ENCODE measurements around the gene SPEF1.
"Not testable (repeated sequence)": the region's sequence is repeated elsewhere in the genome, so short reads cannot be mapped to it uniquely, and the experiment has no call there.

The SPEF1 gene

GRCh38 chr20:3781153-3781910 lies at the start of gene SPEF1:
Gene SPEF1 (minus strand): TSS chr20:3781448. CDS start chr20:3781287, 161 bp downstream.
- DNase-seq = peak; percentile 92

DNA sequence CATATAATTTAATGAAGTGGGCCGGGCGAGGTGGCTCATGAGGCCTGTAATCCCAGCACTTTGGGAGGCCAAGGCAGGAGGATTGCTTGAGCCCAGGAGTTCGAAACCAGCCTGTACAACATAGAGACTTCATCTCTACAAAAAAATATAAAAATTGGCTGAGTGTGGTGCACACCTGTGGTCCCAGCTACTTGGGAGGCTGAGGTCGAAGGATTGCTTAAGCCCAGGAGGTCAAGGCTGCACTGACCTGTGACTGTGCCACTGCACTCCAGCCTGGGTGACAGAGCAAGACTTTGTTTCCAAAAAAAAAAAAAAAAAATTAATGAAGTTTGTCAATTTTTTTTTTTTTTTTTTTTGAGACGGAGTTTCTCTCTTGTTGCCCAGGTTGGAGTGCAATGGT lies 48.6 kb upstream of the SPEF1 start:
- DNase-seq = not testable (repeated sequence)

GRCh38 chr20:3828798-3829197 lies 47.5 kb upstream of the SPEF1 start:
- no peak for DNase-seq

DNA sequence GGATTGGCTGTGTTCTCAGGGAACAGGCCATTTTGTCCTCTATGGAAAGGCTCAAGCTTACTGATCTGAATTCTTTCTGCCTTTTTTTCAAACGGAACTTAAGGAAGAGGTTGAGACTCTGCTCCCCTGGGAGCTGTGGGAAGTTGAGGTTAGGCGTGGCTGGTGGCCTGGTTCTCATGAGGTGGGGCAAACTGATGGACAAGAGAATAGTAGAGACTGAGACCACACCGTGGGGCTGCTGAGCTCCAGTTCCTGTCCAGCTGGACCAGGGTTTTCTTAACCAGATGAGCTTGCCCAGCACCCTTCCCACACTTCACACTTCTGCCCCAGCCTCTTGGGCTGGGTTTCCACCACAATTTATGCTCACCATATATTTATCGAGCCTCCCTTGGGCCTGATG lies 45.2 kb upstream of the SPEF1 start:
- DNase-seq = no peak

- no peak for DNase-seq
Measured at GRCh38 chr20:3825526-3825925, 44.3 kb upstream of the SPEF1 start.

DNA sequence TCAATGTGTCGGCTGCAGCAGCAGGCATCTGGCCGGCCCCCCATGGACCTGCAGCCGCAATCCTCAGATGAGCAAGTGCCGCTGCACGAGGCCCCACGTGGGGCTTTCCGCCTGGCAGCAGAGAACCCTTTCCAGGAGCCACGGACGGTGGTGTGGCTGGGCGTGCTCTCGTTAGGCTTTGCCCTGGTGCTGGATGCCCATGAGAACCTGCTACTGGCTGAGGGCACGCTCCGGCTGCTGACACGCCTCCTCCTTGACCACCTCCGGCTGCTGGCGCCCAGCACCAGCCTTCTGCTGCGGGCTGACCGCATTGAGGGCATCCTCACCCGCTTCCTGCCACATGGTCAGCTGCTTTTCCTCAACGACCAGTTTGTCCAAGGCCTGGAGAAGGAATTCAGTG lies 42.6 kb upstream of the SPEF1 start:
- no peak for DNase-seq

GRCh38 chr20:3821996-3822395 lies 40.7 kb upstream of the SPEF1 start:
- DNase-seq = no peak

GRCh38 chr20:3820901-3821727 lies 39.9 kb upstream of the SPEF1 start:
- DNase-seq = no peak

DNA sequence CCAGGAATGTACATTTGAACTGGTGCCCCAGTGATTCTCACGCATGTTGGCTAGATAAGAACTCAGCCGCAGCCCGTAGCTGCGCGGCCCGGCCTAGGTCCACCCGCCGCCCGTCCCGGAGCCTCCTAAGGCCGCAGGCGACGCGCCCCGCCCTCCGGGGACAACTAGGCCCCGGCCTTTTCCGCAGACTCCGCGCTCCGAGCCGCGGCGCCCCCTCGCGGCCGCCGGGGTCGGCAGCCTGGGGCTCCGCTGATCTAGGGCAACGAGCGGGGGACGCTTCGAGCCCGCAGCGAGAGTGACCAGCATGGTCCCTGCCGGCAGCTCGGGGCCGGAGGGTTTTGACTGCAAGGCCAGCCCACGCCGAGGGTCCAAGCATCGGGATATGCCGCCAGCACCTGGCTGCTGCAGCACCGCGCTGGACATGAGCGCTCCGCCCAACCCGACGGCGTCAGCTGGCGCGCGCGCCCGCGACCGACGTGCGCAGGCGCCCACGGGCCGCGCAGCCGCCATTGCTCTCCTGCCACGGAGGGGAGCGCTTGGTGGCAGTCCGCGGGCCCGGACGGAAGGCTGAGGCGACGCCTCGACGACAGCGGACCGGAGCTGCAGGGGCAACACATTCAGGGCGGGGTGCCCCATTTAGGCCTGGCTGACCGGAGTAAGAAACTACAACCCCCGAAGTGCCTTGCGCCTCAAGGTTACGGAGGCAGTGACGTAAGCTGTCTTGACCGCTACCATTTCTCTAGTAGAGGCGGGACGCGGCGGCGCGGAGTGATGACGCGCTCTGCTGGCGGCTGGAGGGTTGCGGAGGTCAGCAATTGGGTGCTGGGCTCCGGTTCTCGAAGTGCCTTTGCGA lies 39.0 kb upstream of the SPEF1 start, which contains the start of gene AP5S1:
Gene AP5S1 (plus strand): TSS at position 500 of the 853 bp plus-strand sequence. CDS start 1,571 bp downstream, outside the sequence.
- peak; percentile 98 for DNase-seq

DNA sequence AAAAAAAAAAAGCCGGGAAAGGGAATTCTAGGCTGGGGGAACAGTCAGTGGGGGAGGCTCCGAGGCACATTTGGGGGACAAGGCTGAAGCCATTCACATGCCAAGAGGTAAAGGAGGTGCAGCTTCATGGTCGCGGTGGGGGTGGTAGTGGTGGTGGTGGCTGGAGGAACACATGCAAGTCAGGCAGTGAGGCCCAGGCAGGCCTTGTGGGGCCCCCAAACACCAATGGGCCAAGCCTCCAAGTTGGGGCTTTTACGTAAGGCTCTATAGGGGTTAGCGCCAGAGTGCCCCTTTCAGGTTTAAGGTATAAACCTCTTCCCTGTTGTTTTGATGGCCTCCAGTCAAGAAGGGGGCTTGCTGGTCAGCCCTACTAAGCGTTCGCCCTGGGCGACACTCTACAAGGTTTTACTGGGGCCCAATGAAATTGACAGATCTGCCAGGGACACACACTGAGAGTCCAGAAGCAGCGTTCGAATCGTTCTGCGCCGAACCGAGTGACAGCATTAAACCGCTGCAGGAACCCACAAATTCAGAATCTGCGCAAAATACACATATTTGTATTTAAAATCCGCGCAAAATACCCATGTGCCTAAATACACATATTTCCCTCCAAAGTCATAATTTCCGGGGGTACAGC lies 38.3 kb upstream of the SPEF1 start:
- no peak for DNase-seq

- DNase-seq = peak; percentile 34
Measured at GRCh38 chr20:3818155-3819151, 37.2 kb upstream of the SPEF1 start.

GRCh38 chr20:3815703-3816315 lies 34.6 kb upstream of the SPEF1 start:
- DNase-seq = no peak

DNA sequence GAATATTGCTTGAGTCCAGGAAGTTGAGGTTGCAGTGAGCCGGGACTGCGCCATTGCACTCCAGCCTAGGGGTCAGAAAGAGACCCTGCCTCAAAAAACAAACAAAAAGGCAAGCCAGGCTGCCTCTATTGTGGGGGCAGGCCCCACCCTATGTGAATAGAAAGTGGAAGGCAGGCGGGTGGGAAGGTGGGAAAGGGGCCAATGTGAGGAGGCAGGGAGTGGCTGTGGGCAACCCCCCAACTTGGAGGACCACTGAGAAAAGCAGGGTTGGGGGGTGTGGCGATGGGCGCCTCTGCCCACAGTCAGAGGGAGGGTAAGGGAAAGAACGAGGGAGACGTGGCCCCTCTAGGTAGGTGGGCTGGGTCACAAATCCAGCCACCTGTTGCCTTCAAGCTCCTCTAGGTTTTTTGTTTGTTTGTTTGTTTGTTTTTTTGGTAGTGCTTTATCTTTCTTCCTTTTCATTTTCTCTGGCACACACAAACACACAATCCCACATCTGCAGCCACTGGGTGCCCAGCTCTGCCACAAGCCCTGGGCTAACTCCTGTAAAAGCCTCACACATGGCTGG lies 33.8 kb upstream of the SPEF1 start:
- DNase-seq = no peak

GRCh38 chr20:3813848-3814581 lies 32.8 kb upstream of the SPEF1 start:
- DNase-seq = no peak

DNA sequence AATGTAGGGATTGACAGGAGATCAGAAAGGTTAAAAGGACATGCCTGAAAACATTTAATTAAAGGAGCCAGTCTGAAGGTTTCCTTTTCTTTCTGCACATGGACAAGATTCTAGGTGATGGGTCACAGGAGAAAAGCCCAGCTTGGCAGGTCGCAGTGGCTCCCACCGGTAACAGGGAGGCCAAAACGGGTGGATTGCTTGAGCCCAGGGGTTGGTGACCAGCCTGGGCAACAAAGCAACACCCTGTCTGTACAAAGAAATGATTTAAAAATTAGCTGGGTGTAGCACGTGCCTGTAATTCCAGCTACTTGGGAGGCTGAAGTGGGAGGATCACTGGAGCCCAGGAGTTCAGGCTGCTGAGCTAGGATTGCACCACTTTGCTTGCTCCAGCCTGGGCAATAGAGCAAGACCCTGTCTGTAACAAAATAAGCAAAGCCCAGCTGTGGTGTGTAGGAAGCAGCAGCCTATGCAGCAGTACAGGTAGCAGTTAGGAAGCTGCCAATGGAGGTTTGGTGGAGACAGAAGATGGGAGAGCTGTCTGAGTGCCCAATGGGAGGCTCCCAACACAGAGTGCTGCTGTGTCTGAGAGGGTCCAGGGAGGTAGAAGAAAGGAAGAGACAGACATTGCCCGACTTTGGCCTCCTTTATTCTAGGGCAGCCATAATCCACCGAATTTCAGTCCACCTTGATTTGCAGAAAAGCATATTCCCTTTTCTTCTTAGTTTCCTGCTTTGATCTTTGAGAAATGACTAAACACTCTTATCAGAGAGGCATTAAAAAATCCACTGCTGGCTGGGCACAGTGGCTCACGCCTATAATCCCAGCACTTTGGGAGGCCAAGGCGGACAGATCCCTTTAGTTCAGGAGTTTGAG lies 32.0 kb upstream of the SPEF1 start:
- DNase-seq = no peak

DNA sequence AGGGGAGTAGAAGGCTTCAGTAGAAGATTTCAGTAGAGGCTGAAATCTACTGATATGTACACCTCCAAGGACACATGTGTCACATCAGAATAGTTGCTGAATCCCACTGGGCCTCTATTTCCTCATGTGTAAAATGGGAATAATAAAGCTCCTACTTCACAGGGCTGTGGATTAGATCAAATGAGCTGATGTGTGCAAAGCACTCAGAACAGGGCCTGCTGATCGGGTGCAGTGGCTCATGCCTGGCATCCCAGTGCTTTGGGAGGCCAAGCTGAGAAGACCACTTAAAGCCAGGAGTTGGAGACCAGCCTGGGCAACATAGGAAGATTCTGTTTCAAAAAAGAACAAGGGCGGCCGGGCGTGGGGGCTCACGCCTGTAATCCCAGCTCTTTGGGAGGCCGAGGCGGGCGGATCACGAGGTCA lies 31.0 kb upstream of the SPEF1 start:
- no peak for DNase-seq

- peak; percentile 56 for DNase-seq
Measured at GRCh38 chr20:3811467-3812258, 30.4 kb upstream of the SPEF1 start.

DNA sequence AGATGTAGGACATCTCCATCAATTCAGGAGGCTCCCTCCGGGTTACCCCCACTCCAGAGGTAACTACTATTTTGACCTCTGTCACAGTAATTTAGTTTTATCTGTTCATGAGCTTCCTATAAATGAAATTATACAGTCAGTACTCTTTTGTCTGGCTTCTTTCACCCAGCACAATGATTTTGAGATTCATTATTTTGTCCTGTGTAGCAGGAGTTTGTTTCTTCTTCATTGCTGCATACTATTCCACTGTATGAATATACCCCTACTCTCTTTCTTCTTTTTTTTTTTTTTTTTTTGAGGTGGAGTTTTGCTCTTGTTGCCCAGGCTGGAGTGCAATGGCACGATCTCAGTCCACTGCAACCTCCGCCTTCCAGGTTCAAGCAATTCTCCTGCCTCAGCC lies 27.3 kb upstream of the SPEF1 start:
- DNase-seq = no peak

Data from NCI-H2227 treated with DMSO at 0.1 percent for 48 hours (cell line).